HG03066 (cell line): Measurements from ENCODE around the gene EFCAB9.
"Not testable (repeated sequence)": the region's sequence is repeated elsewhere in the genome, so short reads cannot be mapped to it uniquely, and the experiment has no call there.

Experiments
- ATAC-seq: cut with Tn5 transposase; IDR thresholded peaks from one replicate; pipeline ENCODE4 v1.9.1; 2021; ENCODE audit warnings: low read depth; ENCODE audit not compliant: unreplicated experiment

Gene EFCAB9

GRCh38 chr5:172187118-172188032, 6.6 kb upstream of the EFCAB9 start:
- peak; percentile 29 for ATAC-seq

GRCh38 chr5:172188033-172188892, 5.7 kb upstream of the EFCAB9 start, which contains the start of gene STK10:
STK10 (minus strand) TSS chr5:172188224; CDS start chr5:172188042, 182 bp downstream.
- ATAC-seq: peak; percentile 60

- ATAC-seq: no peak
Observed at GRCh38 chr5:172188893-172189692, 4.9 kb upstream of the EFCAB9 start.

GRCh38 chr5:172189693-172190296, 4.2 kb upstream of the EFCAB9 start:
- ATAC-seq: no peak

GRCh38 chr5:172194985-172195774, 1.2 kb downstream of the EFCAB9 start:
- no peak for ATAC-seq

GRCh38 chr5:172197775-172198174, 3.8 kb downstream of the EFCAB9 start:
- not testable (repeated sequence) for ATAC-seq

GRCh38 chr5:172199446-172199845, 5.5 kb downstream of the EFCAB9 start:
- no peak for ATAC-seq

- no peak for ATAC-seq
Observed at GRCh38 chr5:172200476-172200875, 6.5 kb downstream of the EFCAB9 start.

- ATAC-seq: not testable (repeated sequence)
Observed at GRCh38 chr5:172205984-172206383, 12.0 kb downstream of the EFCAB9 start.

- ATAC-seq: no peak
Observed at GRCh38 chr5:172207511-172207910, 13.5 kb downstream of the EFCAB9 start.

GRCh38 chr5:172209714-172210113, 15.7 kb downstream of the EFCAB9 start:
- no peak for ATAC-seq

- ATAC-seq: no peak
Observed at GRCh38 chr5:172211676-172212075, 17.7 kb downstream of the EFCAB9 start.

GRCh38 chr5:172213126-172213525, 19.2 kb downstream of the EFCAB9 start:
- ATAC-seq: no peak

GRCh38 chr5:172216345-172216744, 22.4 kb downstream of the EFCAB9 start:
- ATAC-seq: no peak

- ATAC-seq: no peak
Observed at GRCh38 chr5:172219296-172219695, 25.3 kb downstream of the EFCAB9 start.

- peak; percentile 87 for ATAC-seq
Observed at GRCh38 chr5:172223901-172224873, 30.2 kb downstream of the EFCAB9 start.

GRCh38 chr5:172224996-172225395, 31.0 kb downstream of the EFCAB9 start:
- ATAC-seq: no peak

GRCh38 chr5:172229904-172230303, 35.9 kb downstream of the EFCAB9 start:
- no peak for ATAC-seq
